Activated B cell treated with CpG ODN at 0.5 μM for 24 hours (primary cell): Measurements from ENCODE around the gene C19orf44. TPM values are rescaled to one million over a fixed set of nuclear protein-coding genes. Genes with fewer than 3 reads are reported as not detected.
A peak's percentile ranks its signal among the peaks of the same experiment; 100 is the strongest.

ENCODE experiments used
- ATAC-seq: fragments of 200-7000 bp; cut with Tn5 transposase; one replicate; pipeline ENCODE4 v1.10.0; 2021; ENCODE audit warnings: low read depth, mild to moderate bottlenecking, moderate library complexity
- CTCF ChIA-PET: fragments of 350-600 bp; sonication (Branson Sonifier 250); formaldehyde crosslinking; loops from one replicate; lab custom pipeline; 2021; ENCODE audit warnings: antibody characterized with exemption; lab: Charles Lee
- POLR2A ChIA-PET: fragments of 350-600 bp; sonication (Branson Sonifier 250); formaldehyde crosslinking; loops from one replicate; lab custom pipeline; 2021; ENCODE audit warnings: antibody characterized with exemption; lab: Charles Lee
- DNase-seq: peaks from one replicate; pipeline ENCODE4 v3.0.0; 2022
- H3K27ac Mint-ChIP-seq: one replicate; pipeline ENCODE4 v1.8.0; 2020; ENCODE audit warnings: mixed read lengths
- H3K27me3 Mint-ChIP-seq: one replicate; pipeline ENCODE4 v1.8.0; 2021; ENCODE audit warnings: mixed read lengths
- H3K36me3 Mint-ChIP-seq: one replicate; pipeline ENCODE4 v1.8.0; 2021; ENCODE audit warnings: low read depth, mixed read lengths
- H3K4me1 Mint-ChIP-seq: one replicate; pipeline ENCODE4 v1.8.0; 2021; ENCODE audit warnings: mixed read lengths
- H3K4me3 Mint-ChIP-seq: one replicate; pipeline ENCODE4 v1.8.0; 2020; ENCODE audit warnings: mild to moderate bottlenecking, mixed read lengths
- H3K9me3 Mint-ChIP-seq: one replicate; pipeline ENCODE4 v1.8.0; 2020; ENCODE audit warnings: mixed read lengths
- CTCF ChIP-seq: fragments of 200-600 bp; IDR thresholded peaks from one replicate; pipeline ENCODE4 v1.8.0; 2022; ENCODE audit warnings: antibody characterized with exemption, mild to moderate bottlenecking
- intact Hi-C: fragments of 100-400 bp; cut with micrococcal nuclease; formaldehyde crosslinking; loops from one replicate; pipeline ENCODE4 v1.15.1; 2024
- total RNA-seq: library from RNA; stranded (reverse); gene quantifications from 2 replicates; pipeline ENCODE4 v1.2.3, GENCODE V29; 2022

C19orf44 gene
- total RNA-seq, 1 donor from 2014 or later, result 7.1 TPM

DNA sequence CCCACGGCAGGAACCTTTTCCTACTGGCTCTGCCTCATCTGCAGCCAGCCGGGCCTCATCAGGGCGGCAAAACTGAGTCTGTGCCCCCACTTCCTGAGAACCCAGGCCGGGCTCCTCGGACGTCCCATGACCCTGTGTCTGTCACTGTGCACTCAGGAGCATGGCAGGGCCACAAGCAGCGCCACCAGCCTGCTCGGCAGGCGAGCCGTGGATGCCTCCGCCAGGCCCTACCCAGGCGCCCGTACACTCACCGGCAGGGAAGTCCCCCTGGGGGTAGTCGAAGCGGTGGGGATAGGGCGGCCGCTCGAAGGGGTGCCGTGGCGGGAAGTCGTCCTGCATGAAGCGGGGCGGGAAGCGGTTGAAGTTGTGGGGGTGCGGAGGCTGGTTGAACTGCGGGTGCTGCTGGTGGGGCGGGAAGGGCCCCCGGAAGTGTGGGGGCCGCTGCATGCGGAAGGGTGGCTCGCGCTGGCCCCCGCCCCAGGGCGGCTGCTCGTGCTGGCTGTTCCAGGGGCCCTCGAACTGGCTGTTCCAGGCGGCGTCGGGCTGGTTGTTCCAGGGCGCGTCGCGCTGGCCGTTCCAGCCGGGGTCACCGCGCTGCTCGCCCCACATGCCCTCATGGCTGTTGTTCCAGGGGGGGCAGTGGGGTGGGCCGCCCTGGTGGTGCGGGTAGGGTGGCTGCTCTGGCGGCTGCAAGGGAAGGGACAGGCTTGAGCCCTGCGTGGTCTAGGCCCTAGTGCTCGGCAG is 29.0 kb downstream of the C19orf44 start:
- no peaks in the 10 kb centered on the region for H3K4me1 Mint-ChIP-seq
- no peaks in the 10 kb centered on the region for H3K9me3 Mint-ChIP-seq
- peaks cover 85% of the 10 kb centered on the region for H3K36me3 Mint-ChIP-seq
- no peak overlapping the region for H3K4me3 Mint-ChIP-seq
- no peak overlapping the region for H3K27ac Mint-ChIP-seq
- CTCF ChIA-PET, result no interaction called here
- DNase-seq (no peak), ATAC-seq (no peak)
- POLR2A ChIA-PET, result no interaction called here
- intact Hi-C loops, result no loop called here
- TF ChIP-seq CTCF, result no peak
- no peaks in the 10 kb centered on the region for H3K27me3 Mint-ChIP-seq

GRCh38 chr19:16525751-16526481 is 29.7 kb downstream of the C19orf44 start:
- POLR2A ChIA-PET, result interaction anchor here (1.3 kb wide), 1 partner anchor 9 kb away, joined by 3 read pairs; no protein-coding TSS in a partner anchor
- intact Hi-C loops, result no loop called here
- ATAC-seq (no peak), DNase-seq (no peak)
- Mint-ChIP-seq H3K27me3 (no peaks in the 10 kb centered on the region), H3K4me3 (no peak overlapping the region), H3K9me3 (no peaks in the 10 kb centered on the region), H3K36me3 (peaks cover 85% of the 10 kb centered on the region), H3K27ac (no peak overlapping the region), H3K4me1 (no peaks in the 10 kb centered on the region)
- CTCF ChIA-PET, result no interaction called here
- TF ChIP-seq CTCF, result no peak

DNA sequence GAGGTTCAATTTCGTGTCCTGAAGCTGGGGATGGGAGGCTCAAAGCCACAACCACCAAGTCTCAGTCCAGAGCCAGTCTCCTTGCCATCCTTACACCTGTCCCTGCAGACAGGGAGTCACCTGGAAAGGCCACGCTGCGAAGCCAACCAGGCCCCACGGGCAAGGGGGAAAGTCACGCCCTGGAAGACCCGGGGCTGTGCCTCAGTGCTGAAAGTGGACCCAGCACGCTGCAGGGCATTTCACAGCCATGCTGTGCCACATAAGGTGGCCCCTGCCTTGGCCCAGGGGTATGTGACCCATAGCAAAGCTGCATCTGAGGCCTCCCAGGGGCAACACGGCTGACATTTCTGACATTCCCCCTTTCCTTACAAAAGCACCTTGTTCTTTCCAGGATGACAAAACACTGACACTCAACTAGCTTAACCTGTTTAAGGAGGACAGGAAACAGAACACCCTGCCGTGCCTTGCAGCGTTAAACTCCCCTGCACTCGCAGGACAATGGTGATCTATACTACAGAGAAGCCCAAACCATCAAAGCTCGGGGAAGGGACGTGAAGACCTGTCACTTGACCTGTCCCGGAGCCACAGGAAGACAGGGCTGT is 31.2 kb downstream of the C19orf44 start:
- intact Hi-C loops, result no loop called here
- no peaks in the 10 kb centered on the region for H3K4me1 Mint-ChIP-seq
- H3K27ac Mint-ChIP-seq, result no peak overlapping the region
- no peaks in the 10 kb centered on the region for H3K27me3 Mint-ChIP-seq
- no peak for TF ChIP-seq CTCF
- peaks cover 88% of the 10 kb centered on the region for H3K36me3 Mint-ChIP-seq
- ATAC-seq (no peak), DNase-seq (no peak)
- ChIA-PET POLR2A (interaction anchor here (1.3 kb wide), 1 partner anchor 8 kb away, joined by 3 read pairs; no protein-coding TSS in a partner anchor), CTCF (interaction anchor here (2.1 kb wide), 1 partner anchor 99 kb away, joined by 7 read pairs; the partner anchor contains the start of gene MED26)
- H3K4me3 Mint-ChIP-seq, result no peak overlapping the region
- no peaks in the 10 kb centered on the region for H3K9me3 Mint-ChIP-seq

DNA sequence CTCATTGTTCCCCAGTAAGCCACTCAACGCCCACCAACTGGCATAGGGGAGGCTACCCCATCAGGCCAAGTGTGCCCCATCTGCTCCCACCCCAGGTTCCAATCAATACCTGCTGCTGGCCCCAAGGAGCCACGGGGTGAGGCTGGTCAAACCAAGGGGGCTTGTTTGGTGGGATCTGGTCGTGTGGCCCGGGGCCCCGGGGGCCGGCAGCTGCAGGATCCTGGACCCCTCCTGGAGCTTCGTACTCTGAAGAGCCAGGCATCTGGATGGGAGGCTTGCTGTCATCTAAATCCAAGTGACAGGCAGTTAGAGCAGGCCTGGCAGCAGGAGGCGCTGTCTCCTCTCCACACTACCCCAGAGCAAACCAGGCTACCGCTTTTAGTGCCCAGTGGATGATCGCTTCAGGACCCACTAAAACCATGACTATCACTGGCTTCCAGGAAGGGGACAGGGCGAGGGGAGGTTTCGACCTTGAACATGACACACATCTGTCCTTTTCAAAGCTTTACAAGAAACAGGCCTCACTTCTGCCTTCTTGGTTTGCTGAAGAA is 31.9 kb downstream of the C19orf44 start:
- no peak overlapping the region for H3K4me3 Mint-ChIP-seq
- DNase-seq (no peak), ATAC-seq (peak; percentile 67)
- no peaks in the 10 kb centered on the region for H3K4me1 Mint-ChIP-seq
- H3K36me3 Mint-ChIP-seq, result peaks cover 88% of the 10 kb centered on the region
- intact Hi-C loops, result loop anchor here (1.0 kb wide), 2 partner anchors 84 to 243 kb away; no protein-coding TSS in a partner anchor
- ChIA-PET CTCF (interaction anchor here (2.1 kb wide), 1 partner anchor 99 kb away, joined by 7 read pairs; the partner anchor contains the start of gene MED26), POLR2A (interaction anchor here (1.1 kb wide), 1 partner anchor 15 kb away, joined by 3 read pairs; no protein-coding TSS in a partner anchor)
- no peak overlapping the region for H3K27ac Mint-ChIP-seq
- no peaks in the 10 kb centered on the region for H3K27me3 Mint-ChIP-seq
- no peaks in the 10 kb centered on the region for H3K9me3 Mint-ChIP-seq
- no peak for TF ChIP-seq CTCF
